Measurements from ENCODE around the gene PLXDC2.

Gene PLXDC2

GRCh38 chr10:20272608-20273007 lies 456.4 kb downstream of the PLXDC2 start:
- H3K9me3 ChIP-seq (ENCODE audit: low read length) = no peaks in the 10 kb centered on the region
- H2AFZ ChIP-seq (ENCODE audit: low read depth, low read length) = no peak overlapping the region
- no peak overlapping the region for H3K4me3 ChIP-seq (ENCODE audit: low read length)
- no peaks in the 10 kb centered on the region for H3K27me3 ChIP-seq (ENCODE audit: insufficient read depth, low read length)
- peaks cover 7% of the 10 kb centered on the region for H3K4me1 ChIP-seq (ENCODE audit: insufficient read depth, low read length)
- H3K36me3 ChIP-seq (ENCODE audit: insufficient read depth, low read length) = no peaks in the 10 kb centered on the region

DNA sequence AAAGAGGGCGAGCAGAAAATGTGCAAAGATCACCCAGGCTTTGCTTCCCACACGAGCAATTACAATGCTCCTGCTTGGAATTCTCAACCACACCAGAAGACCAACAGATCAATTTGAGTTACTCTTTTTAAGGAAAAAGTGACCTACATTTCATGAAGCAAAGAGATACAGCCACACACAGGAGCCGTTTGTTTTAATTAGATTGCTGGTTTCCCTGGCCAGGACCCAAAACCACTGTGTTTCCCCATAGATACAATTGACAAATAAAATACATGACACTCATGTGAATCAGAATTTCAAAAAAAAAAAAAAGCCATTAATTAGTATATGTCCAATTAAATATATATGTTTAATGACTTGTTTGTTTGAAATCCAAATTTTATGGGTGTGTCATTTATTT lies 458.3 kb downstream of the PLXDC2 start:
- H3K36me3 ChIP-seq (ENCODE audit: insufficient read depth, low read length) = peaks cover 4% of the 10 kb centered on the region
- H2AFZ ChIP-seq (ENCODE audit: low read depth, low read length) = no peak overlapping the region
- H3K4me3 ChIP-seq (ENCODE audit: low read length) = no peak overlapping the region
- no peaks in the 10 kb centered on the region for H3K9me3 ChIP-seq (ENCODE audit: low read length)
- H3K4me1 ChIP-seq (ENCODE audit: insufficient read depth, low read length) = peaks cover 7% of the 10 kb centered on the region
- no peaks in the 10 kb centered on the region for H3K27me3 ChIP-seq (ENCODE audit: insufficient read depth, low read length)

DNA sequence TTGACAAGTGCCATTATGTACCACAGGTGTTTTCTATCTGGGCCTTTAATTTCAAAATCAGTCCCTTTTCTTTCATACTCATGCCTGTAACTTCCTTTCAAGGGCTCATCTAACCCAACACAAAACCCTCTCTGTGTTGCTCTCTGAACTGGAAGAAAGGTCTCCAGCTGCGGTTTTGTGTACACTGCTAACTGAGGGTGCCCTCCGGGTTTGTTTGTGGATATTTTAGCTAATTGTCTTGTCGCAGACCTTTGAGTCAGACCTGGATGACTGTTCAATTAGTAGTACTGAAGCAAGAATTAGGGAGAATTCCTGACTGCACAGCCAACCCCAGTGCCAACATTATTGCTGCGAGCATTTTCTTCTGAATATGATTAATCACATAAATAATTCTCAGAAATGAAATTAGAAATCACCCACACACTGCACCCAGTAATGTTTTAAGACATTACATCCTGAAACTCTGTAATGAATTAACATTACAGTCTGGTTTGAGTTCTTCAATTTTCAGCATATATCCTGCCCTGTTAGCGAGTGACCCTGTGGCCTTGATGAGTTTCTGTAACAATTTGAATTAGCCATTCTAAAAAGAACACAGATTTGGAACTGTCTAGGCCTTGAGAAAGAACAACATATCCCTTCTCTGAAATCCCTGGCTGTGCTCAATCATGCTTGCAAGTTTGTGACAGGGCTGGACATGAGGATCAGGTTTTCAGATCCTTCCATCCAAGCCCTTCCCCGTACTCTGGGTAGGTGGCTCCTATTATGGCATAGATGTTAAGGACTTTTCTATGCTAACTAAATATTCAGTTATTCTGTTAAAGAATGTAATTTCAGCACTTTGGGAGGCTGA lies 460.1 kb downstream of the PLXDC2 start:
- Histone ChIP-seq H3K27me3 (ENCODE audit: insufficient read depth, low read length) (no peaks in the 10 kb centered on the region), H3K36me3 (ENCODE audit: insufficient read depth, low read length) (peaks cover 20% of the 10 kb centered on the region), H3K9me3 (ENCODE audit: low read length) (no peaks in the 10 kb centered on the region), H3K4me1 (ENCODE audit: insufficient read depth, low read length) (peaks cover 7% of the 10 kb centered on the region), H3K4me3 (ENCODE audit: low read length) (no peak overlapping the region), H2AFZ (ENCODE audit: low read depth, low read length) (no peak overlapping the region)

- H2AFZ ChIP-seq (ENCODE audit: low read depth, low read length) = no peak overlapping the region
- H3K4me3 ChIP-seq (ENCODE audit: low read length) = no peak overlapping the region
- peaks cover 7% of the 10 kb centered on the region for H3K4me1 ChIP-seq (ENCODE audit: insufficient read depth, low read length)
- H3K36me3 ChIP-seq (ENCODE audit: insufficient read depth, low read length) = peaks cover 24% of the 10 kb centered on the region
- H3K9me3 ChIP-seq (ENCODE audit: low read length) = no peaks in the 10 kb centered on the region
- H3K27me3 ChIP-seq (ENCODE audit: insufficient read depth, low read length) = no peaks in the 10 kb centered on the region
Measured at GRCh38 chr10:20277820-20278219, 461.6 kb downstream of the PLXDC2 start.

GRCh38 chr10:20281579-20281978 lies 465.3 kb downstream of the PLXDC2 start:
- Histone ChIP-seq H3K36me3 (ENCODE audit: insufficient read depth, low read length) (peaks cover 28% of the 10 kb centered on the region), H2AFZ (ENCODE audit: low read depth, low read length) (no peak overlapping the region), H3K4me3 (ENCODE audit: low read length) (no peak overlapping the region), H3K4me1 (ENCODE audit: insufficient read depth, low read length) (no peaks in the 10 kb centered on the region), H3K9me3 (ENCODE audit: low read length) (no peaks in the 10 kb centered on the region), H3K27me3 (ENCODE audit: insufficient read depth, low read length) (no peaks in the 10 kb centered on the region)

DNA sequence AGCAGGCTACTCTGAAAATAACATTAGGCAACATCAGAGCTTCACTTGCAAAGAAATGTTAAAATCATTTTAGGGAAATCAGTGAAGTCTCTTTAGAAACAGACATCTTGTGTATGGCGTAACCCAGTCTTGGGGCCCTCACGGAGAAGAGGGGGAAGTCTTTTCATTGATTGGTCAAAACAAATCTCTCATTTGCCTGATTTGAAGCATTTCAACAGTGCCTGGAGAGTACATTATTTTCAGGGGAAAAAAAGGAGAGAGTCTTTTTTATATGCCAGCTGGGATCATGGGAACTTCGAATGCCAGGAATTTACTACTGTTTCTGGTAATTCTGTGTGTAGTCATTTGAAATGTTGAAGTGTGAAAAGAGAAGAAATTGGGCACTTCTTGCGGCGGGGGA lies 471.4 kb downstream of the PLXDC2 start:
- Histone ChIP-seq H3K27me3 (ENCODE audit: insufficient read depth, low read length) (no peaks in the 10 kb centered on the region), H2AFZ (ENCODE audit: low read depth, low read length) (no peak overlapping the region), H3K4me3 (ENCODE audit: low read length) (no peak overlapping the region), H3K4me1 (ENCODE audit: insufficient read depth, low read length) (peaks cover 11% of the 10 kb centered on the region), H3K36me3 (ENCODE audit: insufficient read depth, low read length) (peaks cover 4% of the 10 kb centered on the region), H3K9me3 (ENCODE audit: low read length) (no peaks in the 10 kb centered on the region)

DNA sequence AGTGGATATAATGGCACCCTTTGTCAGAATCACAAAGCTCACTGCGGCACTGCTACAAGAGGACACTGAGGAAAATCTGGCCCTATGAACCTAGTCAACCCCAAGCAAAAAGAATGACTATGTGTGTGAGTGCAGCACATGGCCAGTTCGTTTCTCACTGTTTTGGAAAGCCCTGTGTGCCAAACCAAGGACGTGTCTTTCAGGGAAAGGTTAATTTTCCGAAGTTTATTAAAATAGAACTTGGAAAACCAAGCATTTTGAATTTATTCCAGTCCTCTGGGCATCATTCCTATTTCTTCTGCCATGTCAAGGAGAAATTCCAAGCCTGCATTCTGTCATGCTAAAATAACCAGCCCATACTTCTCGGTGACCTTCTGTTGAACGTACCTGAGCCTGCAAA lies 471.8 kb downstream of the PLXDC2 start:
- H3K36me3 ChIP-seq (ENCODE audit: insufficient read depth, low read length) = peaks cover 4% of the 10 kb centered on the region
- no peak overlapping the region for H3K4me3 ChIP-seq (ENCODE audit: low read length)
- H2AFZ ChIP-seq (ENCODE audit: low read depth, low read length) = no peak overlapping the region
- H3K9me3 ChIP-seq (ENCODE audit: low read length) = no peaks in the 10 kb centered on the region
- no peaks in the 10 kb centered on the region for H3K27me3 ChIP-seq (ENCODE audit: insufficient read depth, low read length)
- H3K4me1 ChIP-seq (ENCODE audit: insufficient read depth, low read length) = peaks cover 11% of the 10 kb centered on the region

- Histone ChIP-seq H3K36me3 (ENCODE audit: insufficient read depth, low read length) (peaks cover 2% of the 10 kb centered on the region), H3K4me3 (ENCODE audit: low read length) (no peak overlapping the region), H3K27me3 (ENCODE audit: insufficient read depth, low read length) (no peaks in the 10 kb centered on the region), H2AFZ (ENCODE audit: low read depth, low read length) (no peak overlapping the region), H3K9me3 (ENCODE audit: low read length) (no peaks in the 10 kb centered on the region), H3K4me1 (ENCODE audit: insufficient read depth, low read length) (peaks cover 11% of the 10 kb centered on the region)
Measured at GRCh38 chr10:20289070-20289828, 473.0 kb downstream of the PLXDC2 start.

DNA sequence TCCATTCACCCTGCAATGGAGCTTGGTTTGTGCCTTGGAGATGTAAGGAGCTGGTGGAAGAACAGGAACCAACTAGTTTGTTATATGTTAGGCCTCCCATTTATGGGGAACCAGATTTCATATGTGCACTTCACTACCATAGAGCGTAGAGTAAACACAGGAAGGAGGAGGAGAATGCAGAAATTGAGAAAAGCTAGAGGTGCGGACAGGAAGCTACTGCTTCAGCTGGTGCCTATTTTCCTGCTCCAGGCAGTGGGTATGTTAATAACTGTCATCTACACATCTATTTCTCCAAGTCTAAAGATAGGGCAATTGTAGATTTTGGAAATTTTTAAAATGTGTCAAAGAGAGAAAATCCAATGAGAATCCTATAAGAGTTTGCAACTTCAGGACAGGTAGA lies 482.2 kb downstream of the PLXDC2 start:
- H3K27me3 ChIP-seq (ENCODE audit: insufficient read depth, low read length) = no peaks in the 10 kb centered on the region
- no peak overlapping the region for H2AFZ ChIP-seq (ENCODE audit: low read depth, low read length)
- H3K4me1 ChIP-seq (ENCODE audit: insufficient read depth, low read length) = peaks cover 10% of the 10 kb centered on the region
- no peaks in the 10 kb centered on the region for H3K36me3 ChIP-seq (ENCODE audit: insufficient read depth, low read length)
- H3K9me3 ChIP-seq (ENCODE audit: low read length) = peaks cover 7% of the 10 kb centered on the region
- H3K4me3 ChIP-seq (ENCODE audit: low read length) = no peak overlapping the region

- no peaks in the 10 kb centered on the region for H3K27me3 ChIP-seq (ENCODE audit: insufficient read depth, low read length)
- no peak overlapping the region for H3K4me3 ChIP-seq (ENCODE audit: low read length)
- H2AFZ ChIP-seq (ENCODE audit: low read depth, low read length) = no peak overlapping the region
- no peaks in the 10 kb centered on the region for H3K36me3 ChIP-seq (ENCODE audit: insufficient read depth, low read length)
- H3K9me3 ChIP-seq (ENCODE audit: low read length) = peaks cover 8% of the 10 kb centered on the region
- peaks cover 10% of the 10 kb centered on the region for H3K4me1 ChIP-seq (ENCODE audit: insufficient read depth, low read length)
Measured at GRCh38 chr10:20299034-20299736, 483.0 kb downstream of the PLXDC2 start.

DNA sequence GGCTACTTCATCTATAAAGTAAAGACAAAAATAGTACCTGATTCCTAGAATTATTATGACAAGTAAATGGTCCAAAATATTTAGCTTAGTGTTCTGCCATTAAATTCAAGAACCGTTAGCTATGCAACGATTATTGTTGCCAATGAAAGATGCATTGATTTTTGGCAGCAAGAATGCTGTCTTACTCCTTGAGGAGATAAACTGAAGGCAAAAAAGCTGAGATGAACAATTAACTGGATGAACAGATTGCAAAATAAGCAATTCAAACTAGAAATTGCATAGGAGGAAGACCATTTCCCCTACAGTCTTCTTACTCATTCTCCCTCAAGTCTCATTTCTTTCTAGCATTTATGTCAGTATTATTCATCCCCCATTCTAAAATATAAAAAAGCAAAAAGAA lies 484.5 kb downstream of the PLXDC2 start:
- peaks cover 10% of the 10 kb centered on the region for H3K4me1 ChIP-seq (ENCODE audit: insufficient read depth, low read length)
- H2AFZ ChIP-seq (ENCODE audit: low read depth, low read length) = no peak overlapping the region
- no peak overlapping the region for H3K4me3 ChIP-seq (ENCODE audit: low read length)
- H3K9me3 ChIP-seq (ENCODE audit: low read length) = peaks cover 8% of the 10 kb centered on the region
- no peaks in the 10 kb centered on the region for H3K27me3 ChIP-seq (ENCODE audit: insufficient read depth, low read length)
- H3K36me3 ChIP-seq (ENCODE audit: insufficient read depth, low read length) = no peaks in the 10 kb centered on the region

- H3K36me3 ChIP-seq (ENCODE audit: insufficient read depth, low read length) = no peaks in the 10 kb centered on the region
- H3K27me3 ChIP-seq (ENCODE audit: insufficient read depth, low read length) = no peaks in the 10 kb centered on the region
- peaks cover 10% of the 10 kb centered on the region for H3K4me1 ChIP-seq (ENCODE audit: insufficient read depth, low read length)
- H3K9me3 ChIP-seq (ENCODE audit: low read length) = peaks cover 6% of the 10 kb centered on the region
- H3K4me3 ChIP-seq (ENCODE audit: low read length) = no peak overlapping the region
- H2AFZ ChIP-seq (ENCODE audit: low read depth, low read length) = no peak overlapping the region
Measured at GRCh38 chr10:20302033-20302432, 485.8 kb downstream of the PLXDC2 start.
